HepG2 (cell line): ENCODE measurements around the gene KDM3B. TPM values are rescaled to one million over a fixed set of nuclear protein-coding genes. Genes with fewer than 3 reads are reported as not detected.

ENCODE experiments used
- DR1 ChIP-seq: sonication (generic); formaldehyde crosslinking; IDR thresholded peaks from 2 replicates; pipeline ENCODE4 v1.8.0; 2021; ENCODE audit warnings: mild to moderate bottlenecking, missing genetic modification reagents, inconsistent platforms
- EEA1 ChIP-seq: sonication (generic); formaldehyde crosslinking; IDR thresholded peaks from 2 replicates; pipeline ENCODE4 v1.5.1; 2020; ENCODE audit warnings: mild to moderate bottlenecking, missing genetic modification reagents, borderline replicate concordance
- HOXA7 ChIP-seq: sonication (generic); formaldehyde crosslinking; IDR thresholded peaks from 2 replicates; pipeline ENCODE4 v1.8.1; 2022; ENCODE audit warnings: mild to moderate bottlenecking, missing genetic modification reagents, moderate library complexity
- MTF1 ChIP-seq: sonication (generic); formaldehyde crosslinking; IDR thresholded peaks from 2 replicates; pipeline ENCODE4 v1.5.0; 2020; ENCODE audit warnings: missing genetic modification reagents
- NFAT5 ChIP-seq: sonication (generic); formaldehyde crosslinking; IDR thresholded peaks from 2 replicates; pipeline ENCODE4 v1.4.0; 2020; ENCODE audit warnings: missing genetic modification reagents
- SOX5 ChIP-seq: IDR thresholded peaks from 2 replicates; pipeline ENCODE4 v1.6.1; 2016; ENCODE audit warnings: borderline replicate concordance
- TEF ChIP-seq: sonication (generic); formaldehyde crosslinking; IDR thresholded peaks from 2 replicates; pipeline ENCODE4 v1.5.0; 2020; ENCODE audit warnings: missing genetic modification reagents
- ZNF232 ChIP-seq: sonication (generic); formaldehyde crosslinking; IDR thresholded peaks from 2 replicates; pipeline ENCODE4 v1.4.0; 2020; ENCODE audit warnings: missing genetic modification reagents, borderline replicate concordance
- ZNF281 ChIP-seq: sonication (generic); formaldehyde crosslinking; IDR thresholded peaks from 2 replicates; pipeline ENCODE4 v1.4.0; 2020; ENCODE audit warnings: missing genetic modification reagents, borderline replicate concordance
- ZNF503 ChIP-seq: sonication (generic); formaldehyde crosslinking; IDR thresholded peaks from 2 replicates; pipeline ENCODE4 v1.4.0; 2020; ENCODE audit warnings: missing genetic modification reagents
- ZNF672 ChIP-seq: sonication (generic); formaldehyde crosslinking; IDR thresholded peaks from 2 replicates; pipeline ENCODE4 v1.8.1; 2022; ENCODE audit warnings: missing genetic modification reagents
- polyA plus RNA-seq, 8 experiments: library from polyadenylated mRNA; depleted of rRNA in 3 of 8; stranded (reverse) in 7 of 8; unstranded in 1 of 8; fragments of >200 nt; fragmentation: Illumina TruSeq in 4 of 8; extraction: Trizol in 4 of 8; gene quantifications; 2 replicates each; pipeline versions ENCODE4 v1.2.1 to v1.2.3, GENCODE V29; 2011 to 2016; ENCODE audit warnings: low read depth in 4 of 8, missing spikeins in 1 of 8, mixed read lengths in 1 of 8; ENCODE audit not compliant: insufficient read depth in 1 of 8
- total RNA-seq, 5 experiments: library from RNA; depleted of rRNA; stranded (reverse); fragments of >200 nt; fragmentation: Illumina TruSeq; extraction: Trizol; gene quantifications; 2 replicates each; pipeline ENCODE4 v1.2.3, GENCODE V29; 2016; ENCODE audit warnings: low read depth in 1 of 5
- TF ChIP-seq, protein P1 (sequence below): sonication (generic); formaldehyde crosslinking; conservative IDR thresholded peaks from 2 replicates; pipeline ENCODE4 v1.4.0; 2020; ENCODE audit warnings: mild to moderate bottlenecking, missing genetic modification reagents, moderate library complexity

The KDM3B gene
- total and polyA plus RNA-seq, 2 of the 13 experiments (the other 11 are each of a cell fraction or from before 2014, with no cell fraction given) = 19.7 to 34.3 TPM

DNA sequence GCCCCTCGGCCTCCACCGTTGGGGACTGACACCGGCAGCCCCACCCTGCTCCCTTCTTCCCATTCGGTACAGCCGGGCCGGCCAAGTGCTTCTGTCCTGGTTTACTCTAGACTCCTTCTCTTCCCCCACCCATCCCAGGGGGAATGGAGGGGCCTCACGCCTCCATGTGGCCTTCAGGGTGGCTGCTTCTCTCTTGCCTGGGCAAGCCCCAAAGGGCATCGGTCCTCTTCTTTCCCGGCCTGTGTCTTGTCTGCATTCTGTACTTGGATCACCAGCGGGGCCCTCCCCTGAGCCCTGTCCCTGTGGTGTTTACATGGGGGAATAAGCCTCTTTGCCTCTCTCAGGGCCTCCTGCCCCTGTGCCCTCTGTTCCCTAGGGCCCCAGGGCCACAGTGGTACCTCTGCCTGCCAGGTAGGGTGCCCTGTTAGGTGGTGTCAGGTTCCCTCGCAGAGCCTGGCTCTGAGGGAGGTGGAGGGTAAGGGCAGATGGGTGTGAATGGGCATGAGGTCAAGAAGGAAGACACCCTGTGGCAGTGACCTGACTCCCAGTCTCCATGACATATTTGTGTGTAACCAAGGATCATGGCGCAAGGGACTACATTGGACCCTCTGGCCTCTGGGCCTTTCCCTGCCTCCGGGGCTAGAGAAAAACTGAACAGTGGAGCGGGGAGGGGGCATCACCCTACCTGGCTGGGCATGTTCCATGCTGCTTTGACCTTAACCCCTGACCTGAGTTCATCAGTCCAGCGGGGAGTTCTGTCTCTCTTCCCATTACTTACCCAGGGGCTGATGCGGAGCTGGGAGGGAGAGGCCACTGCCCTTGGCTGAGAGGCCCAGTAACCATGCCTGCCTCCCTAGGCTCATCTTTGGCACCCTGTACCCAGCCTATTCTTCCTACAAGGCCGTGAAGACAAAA lies 87.9 kb downstream of the KDM3B start (continued):
- TF ChIP-seq ZNF232 (CRISPR knock-in tag) (no peak), EEA1 (CRISPR knock-in tag) (no peak), SOX5 (no peak), NFAT5 (CRISPR knock-in tag) (no peak), TEF (CRISPR knock-in tag) (no peak), DR1 (CRISPR knock-in tag) (no peak), ZNF281 (CRISPR knock-in tag) (no peak), HOXA7 (CRISPR knock-in tag) (no peak), MTF1 (CRISPR knock-in tag) (no peak), ZNF672 (CRISPR knock-in tag) (no peak), ZNF503 (no peak)
- TF ChIP-seq, protein P1, sequence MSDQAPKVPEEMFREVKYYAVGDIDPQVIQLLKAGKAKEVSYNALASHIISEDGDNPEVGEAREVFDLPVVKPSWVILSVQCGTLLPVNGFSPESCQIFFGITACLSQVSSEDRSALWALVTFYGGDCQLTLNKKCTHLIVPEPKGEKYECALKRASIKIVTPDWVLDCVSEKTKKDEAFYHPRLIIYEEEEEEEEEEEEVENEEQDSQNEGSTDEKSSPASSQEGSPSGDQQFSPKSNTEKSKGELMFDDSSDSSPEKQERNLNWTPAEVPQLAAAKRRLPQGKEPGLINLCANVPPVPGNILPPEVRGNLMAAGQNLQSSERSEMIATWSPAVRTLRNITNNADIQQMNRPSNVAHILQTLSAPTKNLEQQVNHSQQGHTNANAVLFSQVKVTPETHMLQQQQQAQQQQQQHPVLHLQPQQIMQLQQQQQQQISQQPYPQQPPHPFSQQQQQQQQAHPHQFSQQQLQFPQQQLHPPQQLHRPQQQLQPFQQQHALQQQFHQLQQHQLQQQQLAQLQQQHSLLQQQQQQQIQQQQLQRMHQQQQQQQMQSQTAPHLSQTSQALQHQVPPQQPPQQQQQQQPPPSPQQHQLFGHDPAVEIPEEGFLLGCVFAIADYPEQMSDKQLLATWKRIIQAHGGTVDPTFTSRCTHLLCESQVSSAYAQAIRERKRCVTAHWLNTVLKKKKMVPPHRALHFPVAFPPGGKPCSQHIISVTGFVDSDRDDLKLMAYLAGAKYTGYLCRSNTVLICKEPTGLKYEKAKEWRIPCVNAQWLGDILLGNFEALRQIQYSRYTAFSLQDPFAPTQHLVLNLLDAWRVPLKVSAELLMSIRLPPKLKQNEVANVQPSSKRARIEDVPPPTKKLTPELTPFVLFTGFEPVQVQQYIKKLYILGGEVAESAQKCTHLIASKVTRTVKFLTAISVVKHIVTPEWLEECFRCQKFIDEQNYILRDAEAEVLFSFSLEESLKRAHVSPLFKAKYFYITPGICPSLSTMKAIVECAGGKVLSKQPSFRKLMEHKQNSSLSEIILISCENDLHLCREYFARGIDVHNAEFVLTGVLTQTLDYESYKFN = no peak
